ENCODE results near the gene SFXN3. TPM values are rescaled to one million over a fixed set of nuclear protein-coding genes. Genes with fewer than 3 reads are reported as not detected.

SFXN3 gene
- total and polyA plus RNA-seq, 2 of the 8 experiments (the other 6 are each of a cell fraction or from before 2014, with no cell fraction given), result 2.6 to 2.8 TPM

DNA sequence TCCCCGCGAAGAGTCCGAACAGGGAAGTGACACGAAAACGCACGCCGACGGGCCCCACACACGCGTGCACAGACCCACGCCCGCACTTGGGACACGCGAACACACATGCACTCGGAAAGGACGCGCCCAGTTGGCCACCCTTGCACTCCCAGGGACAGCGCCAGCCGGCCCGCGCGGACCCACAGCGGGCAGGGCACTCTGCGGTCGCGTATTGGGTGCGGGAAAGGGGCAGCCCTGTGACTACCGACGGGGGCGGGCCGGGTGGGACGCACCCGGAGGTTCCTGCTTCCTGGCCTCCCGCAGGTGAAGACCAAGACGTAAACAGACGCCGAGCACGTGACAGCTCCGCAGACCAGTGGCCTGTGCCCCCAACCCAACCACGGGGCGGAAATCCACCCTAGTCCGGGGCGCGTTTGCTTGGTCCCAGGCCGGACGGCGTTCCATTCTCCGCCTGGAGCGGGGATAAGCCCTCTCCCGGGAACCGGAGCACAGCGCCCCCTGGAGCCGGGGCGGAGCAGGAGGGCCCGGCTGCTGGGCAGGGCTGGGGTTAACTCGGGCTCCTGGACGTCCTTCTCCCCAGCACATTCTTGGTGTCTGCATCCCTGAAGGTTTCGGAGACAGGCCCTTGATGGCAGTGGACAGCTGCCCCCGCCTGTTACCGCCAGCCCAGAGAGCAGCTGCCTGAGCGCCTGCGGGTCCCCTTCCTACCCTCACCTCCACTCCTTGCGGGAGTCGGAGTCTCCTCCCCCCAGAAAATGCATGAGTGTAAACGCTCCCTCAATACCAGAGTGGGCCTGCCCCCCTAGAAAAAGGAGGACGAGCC lies 33.5 kb upstream of the SFXN3 start (continued):
- TF ChIP-seq CHD1 (IDR thresholded peaks at IDR 0.05; ENCODE audit: low read depth, low read length) (no peak; the same call in 1 of the 2 replicates), SP4 (IDR thresholded peaks at IDR 0.05; ENCODE audit: low read length) (no peak; the same call in 1 of the 2 replicates), ASH2L (IDR thresholded peaks at IDR 0.05; ENCODE audit: low read length) (peak; percentile 12), KDM4A (IDR thresholded peaks at IDR 0.05; ENCODE audit: low read depth, low read length, severe bottlenecking) (peak; percentile 77), SUZ12 (IDR thresholded peaks at IDR 0.05; ENCODE audit: low read length) (peak; percentile 42; the same call in 1 of the 2 replicates), GABPA (IDR thresholded peaks at IDR 0.05; ENCODE audit: borderline replicate concordance, insufficient read depth, low read length) (peak; percentile 78; the same call in 1 of the 2 replicates), JUN (IDR thresholded peaks at IDR 0.05; ENCODE audit: low read depth, low read length) (no peak), RXRA (IDR thresholded peaks at IDR 0.05; ENCODE audit: insufficient read depth, low read depth, low read length) (0 out of 2 replicates have a peak, but pooled peaks have one; percentile 63), RNF2 (IDR thresholded peaks at IDR 0.05; ENCODE audit: borderline replicate concordance, low read depth, low read length, missing control alignments, poor library complexity, severe bottlenecking) (no peak), POLR2AphosphoS5 (IDR thresholded peaks at IDR 0.05; ENCODE audit: low read depth, low read length) (0 out of 2 replicates have a peak, but pooled peaks have one; percentile 48), BRCA1 (IDR thresholded peaks at IDR 0.05; ENCODE audit: low read depth, low read length) (no peak), SP1 (IDR thresholded peaks at IDR 0.05; ENCODE audit: low read depth, low read length) (0 out of 2 replicates have a peak, but pooled peaks have one; percentile 31), RAD21 (IDR thresholded peaks at IDR 0.05 in 1 of 2, conservative IDR thresholded peaks at IDR 0.05 in 1 of 2; ENCODE audit: low read depth in 2 of 2, low read length in 2 of 2) (peak in 1 of 2 experiments; percentile 40; a peak in 2 of 4 replicates), SIN3A (conservative IDR thresholded peaks at IDR 0.05 in 1 of 2, IDR thresholded peaks at IDR 0.05 in 1 of 2; ENCODE audit: low read depth in 1 of 2, low read length in 2 of 2) (peak in 1 of 2 experiments; percentile 68; a peak in 2 of 4 replicates)
- TF ChIP-seq, protein P1, sequence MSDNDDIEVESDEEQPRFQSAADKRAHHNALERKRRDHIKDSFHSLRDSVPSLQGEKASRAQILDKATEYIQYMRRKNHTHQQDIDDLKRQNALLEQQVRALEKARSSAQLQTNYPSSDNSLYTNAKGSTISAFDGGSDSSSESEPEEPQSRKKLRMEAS (IDR thresholded peaks at IDR 0.05), result peak; percentile 86
- TF ChIP-seq, protein P2, sequence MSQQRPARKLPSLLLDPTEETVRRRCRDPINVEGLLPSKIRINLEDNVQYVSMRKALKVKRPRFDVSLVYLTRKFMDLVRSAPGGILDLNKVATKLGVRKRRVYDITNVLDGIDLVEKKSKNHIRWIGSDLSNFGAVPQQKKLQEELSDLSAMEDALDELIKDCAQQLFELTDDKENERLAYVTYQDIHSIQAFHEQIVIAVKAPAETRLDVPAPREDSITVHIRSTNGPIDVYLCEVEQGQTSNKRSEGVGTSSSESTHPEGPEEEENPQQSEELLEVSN (IDR thresholded peaks at IDR 0.05), result peak; percentile 41; the same call in 1 of the 2 replicates
- TF ChIP-seq, protein P3, sequence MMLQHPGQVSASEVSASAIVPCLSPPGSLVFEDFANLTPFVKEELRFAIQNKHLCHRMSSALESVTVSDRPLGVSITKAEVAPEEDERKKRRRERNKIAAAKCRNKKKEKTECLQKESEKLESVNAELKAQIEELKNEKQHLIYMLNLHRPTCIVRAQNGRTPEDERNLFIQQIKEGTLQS (IDR thresholded peaks at IDR 0.05; ENCODE audit: insufficient read depth, low read depth, low read length), result 0 out of 2 replicates have a peak, but pooled peaks have one; percentile 22
- TF ChIP-seq, protein P4, sequence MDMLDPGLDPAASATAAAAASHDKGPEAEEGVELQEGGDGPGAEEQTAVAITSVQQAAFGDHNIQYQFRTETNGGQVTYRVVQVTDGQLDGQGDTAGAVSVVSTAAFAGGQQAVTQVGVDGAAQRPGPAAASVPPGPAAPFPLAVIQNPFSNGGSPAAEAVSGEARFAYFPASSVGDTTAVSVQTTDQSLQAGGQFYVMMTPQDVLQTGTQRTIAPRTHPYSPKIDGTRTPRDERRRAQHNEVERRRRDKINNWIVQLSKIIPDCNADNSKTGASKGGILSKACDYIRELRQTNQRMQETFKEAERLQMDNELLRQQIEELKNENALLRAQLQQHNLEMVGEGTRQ (IDR thresholded peaks at IDR 0.05; ENCODE audit: low read length), result peak; percentile 60; the same call in 1 of the 2 replicates

Data from H1 (cell line).